Cardiac muscle cell (in vitro differentiated cells and primary cell): Measurements from ENCODE around the gene ZNF333. TPM values are rescaled to one million over a fixed set of nuclear protein-coding genes. Genes with fewer than 3 reads are reported as not detected.
"Not testable (repeated sequence)": the region's sequence is repeated elsewhere in the genome, so short reads cannot be mapped to it uniquely, and the experiment has no call there.

ENCODE experiments used
- DNase-seq, 2 donors: peaks; one replicate each; pipeline versions ENCODE4 v3.0.0 to v3.0.0-alpha.2; 2010 to 2017; ENCODE audit warnings: low read depth in 1 of 2, low spot score in 1 of 2
- H3K27ac ChIP-seq: fragments of 200-600 bp; sonication (generic); 2 replicates; pipeline ENCODE4 v1.5.1; 2016
- H3K27me3 ChIP-seq: fragments of 200-600 bp; sonication (generic); 2 replicates; pipeline ENCODE4 v1.6.0; 2016; ENCODE audit warnings: control low read depth
- H3K36me3 ChIP-seq: fragments of 200-600 bp; sonication (generic); 2 replicates; pipeline ENCODE4 v1.5.1; 2016; ENCODE audit warnings: control low read depth
- H3K4me1 ChIP-seq: fragments of 200-600 bp; sonication (generic); 2 replicates; pipeline ENCODE4 v1.8.1; 2017; ENCODE audit warnings: low read depth, mild to moderate bottlenecking, mixed run types
- H3K4me3 ChIP-seq: fragments of 200-600 bp; sonication (generic); 2 replicates; pipeline ENCODE4 v1.5.1; 2016; ENCODE audit warnings: mild to moderate bottlenecking
- H3K9me3 ChIP-seq: fragments of 200-600 bp; sonication (generic); 2 replicates; pipeline ENCODE4 v1.5.1; 2017; ENCODE audit warnings: low read depth, mild to moderate bottlenecking, control low read depth
- CTCF ChIP-seq: IDR thresholded peaks from 2 replicates; pipeline ENCODE4 v1.5.1; 2012; ENCODE audit warnings: low read depth, mild to moderate bottlenecking, low read length
- polyA plus RNA-seq: library from polyadenylated mRNA; unstranded; fragments of >200 nt; fragmentation: Nextera tagmentation; extraction: Ambion mirVana; gene quantifications from 2 replicates; pipeline ENCODE4 v1.2.1, GENCODE V29; 2016
- total RNA-seq: library from RNA; depleted of rRNA; stranded (reverse); fragments of >200 nt; gene quantifications from 2 replicates; pipeline ENCODE4 v1.2.3, GENCODE V29; 2016

ZNF333 gene
- total and polyA plus RNA-seq, 2 experiments from 2014 or later, result 11.2 to 29.9 TPM

- H3K4me1 ChIP-seq, result no peaks in the 10 kb centered on the region
- no peaks in the 10 kb centered on the region for H3K36me3 ChIP-seq
- no peaks in the 10 kb centered on the region for H3K9me3 ChIP-seq
- H3K4me3 ChIP-seq, result no peak overlapping the region
- no peak overlapping the region for H3K27ac ChIP-seq
- no peak for DNase-seq
- no peak for TF ChIP-seq CTCF
- H3K27me3 ChIP-seq, result peaks cover 23% of the 10 kb centered on the region
Measured at GRCh38 chr19:14779151-14779550, 89.3 kb downstream of the ZNF333 start.

GRCh38 chr19:14780622-14781225 lies 90.9 kb downstream of the ZNF333 start:
- not testable (repeated sequence) for H3K4me1 ChIP-seq, H3K27ac ChIP-seq, H3K4me3 ChIP-seq, H3K36me3 ChIP-seq, H3K9me3 ChIP-seq, DNase-seq
- H3K27me3 ChIP-seq, result peaks cover 15% of the 10 kb centered on the region

- not testable (repeated sequence) for DNase-seq, H3K9me3 ChIP-seq, H3K4me3 ChIP-seq, H3K27ac ChIP-seq, H3K27me3 ChIP-seq, H3K4me1 ChIP-seq, H3K36me3 ChIP-seq
Measured at GRCh38 chr19:14781713-14782536, 92.1 kb downstream of the ZNF333 start.

GRCh38 chr19:14782626-14783409 lies 93.0 kb downstream of the ZNF333 start:
- DNase-seq, result no peak
- Histone ChIP-seq H3K27me3 (no peaks in the 10 kb centered on the region), H3K9me3 (no peaks in the 10 kb centered on the region), H3K36me3 (no peaks in the 10 kb centered on the region), H3K4me3 (no peak overlapping the region), H3K4me1 (no peaks in the 10 kb centered on the region), H3K27ac (no peak overlapping the region)
- TF ChIP-seq CTCF, result no peak

Other genes starting within 250 kb of the ZNF333 start
- 0.42 TPM in 1 of 2 replicates, not detected in the other for gene PTGER1, start 214.7 kb upstream of the ZNF333 start, total RNA-seq
- gene PTGER1, start 214.7 kb upstream of the ZNF333 start, polyA plus RNA-seq, result 0.36 and 0.75 TPM in 2 replicates
- 133 and 172 TPM in 2 replicates for gene GIPC1, start 193.9 kb upstream of the ZNF333 start, total RNA-seq
- 117 and 145 TPM in 2 replicates for gene GIPC1, start 193.9 kb upstream of the ZNF333 start, polyA plus RNA-seq
- 41.8 and 56.4 TPM in 2 replicates for gene DNAJB1, start 171.7 kb upstream of the ZNF333 start, total RNA-seq
- 76.5 and 82.8 TPM in 2 replicates for gene DNAJB1, start 171.7 kb upstream of the ZNF333 start, polyA plus RNA-seq
- 77.4 and 83.1 TPM in 2 replicates for gene TECR, start 160.5 kb upstream of the ZNF333 start, total RNA-seq
- 245 and 345 TPM in 2 replicates for gene TECR, start 160.5 kb upstream of the ZNF333 start, polyA plus RNA-seq
- gene NDUFB7, start 118.0 kb upstream of the ZNF333 start, total RNA-seq, result 381 and 600 TPM in 2 replicates
- gene NDUFB7, start 118.0 kb upstream of the ZNF333 start, polyA plus RNA-seq, result 445 and 518 TPM in 2 replicates
- gene CLEC17A, start 107.0 kb upstream of the ZNF333 start, total RNA-seq, result not detected in 2 replicates
- not detected in 2 replicates for gene CLEC17A, start 107.0 kb upstream of the ZNF333 start, polyA plus RNA-seq
- gene ADGRE3, start 15.2 kb upstream of the ZNF333 start, total RNA-seq, result not detected in 2 replicates
- not detected in 2 replicates for gene ADGRE3, start 15.2 kb upstream of the ZNF333 start, polyA plus RNA-seq
- gene ADGRE2, start 88.5 kb downstream of the ZNF333 start, total RNA-seq, result 0.09 TPM in 1 of 2 replicates, not detected in the other
- gene ADGRE2, start 88.5 kb downstream of the ZNF333 start, polyA plus RNA-seq, result 0.04 TPM in 1 of 2 replicates, not detected in the other
- not detected in 2 replicates for gene OR7A5, start 145.1 kb downstream of the ZNF333 start, total RNA-seq
- gene OR7A5, start 145.1 kb downstream of the ZNF333 start, polyA plus RNA-seq, result not detected in 2 replicates
- not detected in 2 replicates for gene OR7C1, start 145.1 kb downstream of the ZNF333 start, total RNA-seq
- gene OR7C1, start 145.1 kb downstream of the ZNF333 start, polyA plus RNA-seq, result not detected in 2 replicates
- gene OR7A10, start 158.9 kb downstream of the ZNF333 start, total RNA-seq, result not detected in 2 replicates
- not detected in 2 replicates for gene OR7A10, start 158.9 kb downstream of the ZNF333 start, polyA plus RNA-seq
- gene OR7A17, start 196.1 kb downstream of the ZNF333 start, total RNA-seq, result not detected in 2 replicates
- not detected in 2 replicates for gene OR7A17, start 196.1 kb downstream of the ZNF333 start, polyA plus RNA-seq